Astrocyte of the spinal cord (primary cell): Measurements from ENCODE around the gene MTFR1L.
A peak's percentile ranks its signal among the peaks of the same experiment; 100 is the strongest.

Source experiments
- DNase-seq: peaks from one replicate; pipeline ENCODE4 v3.0.0; 2011; ENCODE audit warnings: low read depth, low spot score
- H3K4me3 ChIP-seq: 2 replicates; pipeline ENCODE4 v1.5.1; 2011; ENCODE audit warnings: low read depth, mild to moderate bottlenecking, low read length, moderate library complexity
- CTCF ChIP-seq: IDR thresholded peaks from 2 replicates; pipeline ENCODE4 v1.5.1; 2012; ENCODE audit warnings: low read depth, mild to moderate bottlenecking, low read length, inconsistent platforms
- in situ Hi-C: cut with HindIII; loops from 2 replicates; pipeline ENCODE4 v1.10.0; 2017; ENCODE audit warnings: low sequenced_read_pairs

The MTFR1L gene

GRCh38 chr1:25807480-25808390 lies 12.0 kb upstream of the MTFR1L start:
- H3K4me3 ChIP-seq: no peak overlapping the region
- no peak for TF ChIP-seq CTCF
- in situ Hi-C loops: no loop called here
- no peak for DNase-seq

GRCh38 chr1:25808481-25809244 lies 11.1 kb upstream of the MTFR1L start:
- no peak for DNase-seq
- no peak for TF ChIP-seq CTCF
- H3K4me3 ChIP-seq: no peak overlapping the region
- in situ Hi-C loops: no loop called here

GRCh38 chr1:25809283-25809926 lies 10.3 kb upstream of the MTFR1L start:
- H3K4me3 ChIP-seq: no peak overlapping the region
- no peak for TF ChIP-seq CTCF
- in situ Hi-C loops: no loop called here
- DNase-seq: no peak

GRCh38 chr1:25809929-25810328 lies 9.8 kb upstream of the MTFR1L start:
- peak; percentile 4 for TF ChIP-seq CTCF
- in situ Hi-C loops: no loop called here
- DNase-seq: no peak
- no peak overlapping the region for H3K4me3 ChIP-seq

- in situ Hi-C loops: no loop called here
- peak; percentile 35 for DNase-seq
- H3K4me3 ChIP-seq: no peak overlapping the region
Measured at GRCh38 chr1:25810341-25811299, 9.1 kb upstream of the MTFR1L start.

More at GRCh38 chr1:25810341-25811299, 9.1 kb upstream of the MTFR1L start:
- peak; percentile 93 for TF ChIP-seq CTCF
